A673 (cell line): ENCODE results near the gene AOPEP. TPM values are rescaled to one million over a fixed set of nuclear protein-coding genes. Genes with fewer than 3 reads are reported as not detected.

Experiments used
- BruUV-seq: library from RNA; stranded (reverse); fragments of 400-500 nt; replicated peaks from 2 replicates; lab custom pipeline; 2021; lab: Mats Ljungman, UMichigan
- CTCF ChIA-PET: fragments of 300-600 bp; sonication (Branson Sonifier 250); formaldehyde crosslinking; loops from one replicate; lab custom pipeline; 2022; ENCODE audit warnings: antibody characterized with exemption; lab: Charles Lee
- POLR2A ChIA-PET: fragments of 300-600 bp; sonication (Branson Sonifier 250); formaldehyde crosslinking; loops from one replicate; lab custom pipeline; 2022; ENCODE audit warnings: antibody characterized with exemption; ENCODE audit not compliant: low non-redundant PET; lab: Charles Lee
- DNase-seq: peaks from one replicate; pipeline ENCODE4 v3.0.0-alpha.2; 2015; ENCODE audit warnings: low spot score
- H3K27ac ChIP-seq: fragments of 200-600 bp; sonication (generic); 2 replicates; pipeline ENCODE4 v1.5.1; 2016; ENCODE audit warnings: mixed run types, low read depth, mild to moderate bottlenecking, mixed read lengths, antibody characterized with exemption, low read length; ENCODE audit not compliant: poor library complexity, severe bottlenecking
- H3K27me3 ChIP-seq: fragments of 200-600 bp; sonication (generic); replicated peaks from 2 replicates; pipeline ENCODE4 v1.6.1; 2017; ENCODE audit warnings: mixed run types, low read depth, mild to moderate bottlenecking, mixed read lengths, antibody characterized with exemption, low read length; ENCODE audit not compliant: insufficient read depth, poor library complexity
- H3K36me3 ChIP-seq: fragments of 200-600 bp; sonication (generic); 2 replicates; pipeline ENCODE4 v1.6.1; 2016; ENCODE audit warnings: mixed run types, mild to moderate bottlenecking, mixed read lengths, antibody characterized with exemption, low read length; ENCODE audit not compliant: insufficient read depth, poor library complexity, severe bottlenecking
- H3K4me1 ChIP-seq: fragments of 200-600 bp; sonication (generic); 2 replicates; pipeline ENCODE4 v1.6.1; 2017; ENCODE audit warnings: mixed run types, mild to moderate bottlenecking, mixed read lengths, antibody characterized with exemption, low read length; ENCODE audit not compliant: insufficient read depth, poor library complexity, severe bottlenecking
- H3K4me3 ChIP-seq: fragments of 200-600 bp; sonication (generic); 2 replicates; pipeline ENCODE4 v1.5.1; 2016; ENCODE audit warnings: low read depth, mixed run types, mild to moderate bottlenecking, mixed read lengths, low read length; ENCODE audit not compliant: poor library complexity, severe bottlenecking
- H3K9me3 ChIP-seq: fragments of 200-600 bp; sonication (generic); 2 replicates; pipeline ENCODE4 v1.6.1; 2016; ENCODE audit warnings: mixed run types, low read depth, mild to moderate bottlenecking, mixed read lengths, antibody characterized with exemption, low read length; ENCODE audit not compliant: poor library complexity, severe bottlenecking
- EZH2 ChIP-seq: fragments of 200-600 bp; sonication (generic); IDR thresholded peaks from 2 replicates; pipeline ENCODE4 v1.6.1; 2017; ENCODE audit warnings: borderline replicate concordance, low read depth, mild to moderate bottlenecking, mixed read lengths, antibody characterized with exemption, low read length; ENCODE audit not compliant: poor library complexity, severe bottlenecking
- intact Hi-C: fragments of 100-400 bp; cut with micrococcal nuclease; formaldehyde crosslinking; loops from one replicate; pipeline ENCODE4 v1.10.0; 2022; ENCODE audit not compliant: unreplicated experiment
- total RNA-seq: library from RNA; stranded (reverse); gene quantifications from 2 replicates; pipeline ENCODE4 v1.2.3, GENCODE V29; 2021
- TF ChIP-seq, protein P1 (sequence below): fragments of 300-800, 200-600 bp; sonication (generic); conservative IDR thresholded peaks from 2 replicates; pipeline ENCODE4 v1.5.1; 2017; ENCODE audit warnings: low read depth, mild to moderate bottlenecking, antibody characterized with exemption, low read length, moderate library complexity, mixed read lengths

The AOPEP gene
- total RNA-seq, 1 experiment from 2014 or later = 17.5 TPM

DNA sequence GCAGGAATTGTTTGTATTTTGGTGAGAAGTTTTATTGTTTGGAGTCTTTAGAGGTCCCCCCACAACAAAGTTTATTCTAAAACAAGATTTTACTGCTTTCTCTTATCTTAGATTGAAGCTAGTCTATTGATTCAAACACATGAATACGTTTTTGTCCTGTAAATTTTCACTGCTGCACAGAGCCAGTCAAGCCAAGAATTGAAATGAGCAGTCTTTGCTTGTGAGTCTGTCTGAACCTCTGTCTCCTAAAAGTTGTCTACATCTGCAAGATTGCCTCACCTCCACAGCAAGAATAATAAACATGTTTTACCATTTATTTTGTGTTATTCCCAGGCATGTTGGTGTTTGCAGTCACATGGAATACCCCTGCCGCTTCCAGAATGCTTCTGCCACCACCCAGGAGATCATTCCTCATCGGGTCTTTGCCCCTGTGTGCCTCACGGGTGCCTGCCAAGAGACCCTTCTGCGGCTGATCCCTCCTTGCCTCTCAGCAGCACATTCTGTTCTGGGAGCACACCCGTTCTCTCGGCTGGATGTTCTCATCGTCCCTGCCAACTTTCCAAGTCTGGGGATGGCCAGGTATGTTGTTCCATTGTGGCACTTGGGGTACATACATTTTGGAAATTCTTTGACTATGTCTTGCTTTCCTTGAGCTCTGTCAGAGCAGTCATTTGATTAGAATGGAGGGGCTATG lies 74.1 kb downstream of the AOPEP start:
- Histone ChIP-seq H3K27ac (no peak overlapping the region), H3K4me1 (peaks cover 20% of the 10 kb centered on the region), H3K36me3 (no peaks in the 10 kb centered on the region), H3K9me3 (no peaks in the 10 kb centered on the region), H3K27me3 (no peaks in the 10 kb centered on the region), H3K4me3 (no peak overlapping the region)
- ChIA-PET POLR2A (no interaction called here), CTCF (no interaction called here)
- no TSS peak for BruUV-seq
- intact Hi-C loops = no loop called here
- TF ChIP-seq, protein P1, sequence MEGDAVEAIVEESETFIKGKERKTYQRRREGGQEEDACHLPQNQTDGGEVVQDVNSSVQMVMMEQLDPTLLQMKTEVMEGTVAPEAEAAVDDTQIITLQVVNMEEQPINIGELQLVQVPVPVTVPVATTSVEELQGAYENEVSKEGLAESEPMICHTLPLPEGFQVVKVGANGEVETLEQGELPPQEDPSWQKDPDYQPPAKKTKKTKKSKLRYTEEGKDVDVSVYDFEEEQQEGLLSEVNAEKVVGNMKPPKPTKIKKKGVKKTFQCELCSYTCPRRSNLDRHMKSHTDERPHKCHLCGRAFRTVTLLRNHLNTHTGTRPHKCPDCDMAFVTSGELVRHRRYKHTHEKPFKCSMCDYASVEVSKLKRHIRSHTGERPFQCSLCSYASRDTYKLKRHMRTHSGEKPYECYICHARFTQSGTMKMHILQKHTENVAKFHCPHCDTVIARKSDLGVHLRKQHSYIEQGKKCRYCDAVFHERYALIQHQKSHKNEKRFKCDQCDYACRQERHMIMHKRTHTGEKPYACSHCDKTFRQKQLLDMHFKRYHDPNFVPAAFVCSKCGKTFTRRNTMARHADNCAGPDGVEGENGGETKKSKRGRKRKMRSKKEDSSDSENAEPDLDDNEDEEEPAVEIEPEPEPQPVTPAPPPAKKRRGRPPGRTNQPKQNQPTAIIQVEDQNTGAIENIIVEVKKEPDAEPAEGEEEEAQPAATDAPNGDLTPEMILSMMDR = no peak
- TF ChIP-seq EZH2 = no peak
- DNase-seq = no peak

DNA sequence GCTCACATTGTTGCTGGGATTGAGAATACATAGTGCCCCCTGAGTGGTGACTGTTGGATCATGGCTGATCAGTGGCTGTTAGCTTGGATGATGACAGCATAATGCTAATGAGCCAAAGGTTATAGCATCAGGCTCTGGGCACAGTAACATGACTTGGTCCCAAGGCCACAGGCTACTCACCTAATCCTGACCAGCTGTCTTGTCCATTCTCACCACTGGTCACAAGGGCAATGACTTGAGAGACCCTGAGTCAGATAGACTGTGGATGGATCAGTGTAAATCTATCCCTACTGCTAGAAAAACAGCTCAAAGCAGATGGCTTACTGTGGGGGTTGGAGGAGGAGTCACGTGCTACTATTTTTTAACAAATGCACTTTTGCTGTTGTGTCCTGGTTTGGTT lies 74.7 kb downstream of the AOPEP start:
- BruUV-seq = no TSS peak
- CTCF ChIA-PET = no interaction called here
- intact Hi-C loops = no loop called here
- no peak for DNase-seq
- no peaks in the 10 kb centered on the region for H3K27me3 ChIP-seq
- TF ChIP-seq EZH2 = no peak
- TF ChIP-seq, protein P1 = no peak
- peaks cover 26% of the 10 kb centered on the region for H3K4me1 ChIP-seq
- no peak overlapping the region for H3K4me3 ChIP-seq
- H3K27ac ChIP-seq = no peak overlapping the region
- no peaks in the 10 kb centered on the region for H3K36me3 ChIP-seq
- POLR2A ChIA-PET = no interaction called here
- no peaks in the 10 kb centered on the region for H3K9me3 ChIP-seq

DNA sequence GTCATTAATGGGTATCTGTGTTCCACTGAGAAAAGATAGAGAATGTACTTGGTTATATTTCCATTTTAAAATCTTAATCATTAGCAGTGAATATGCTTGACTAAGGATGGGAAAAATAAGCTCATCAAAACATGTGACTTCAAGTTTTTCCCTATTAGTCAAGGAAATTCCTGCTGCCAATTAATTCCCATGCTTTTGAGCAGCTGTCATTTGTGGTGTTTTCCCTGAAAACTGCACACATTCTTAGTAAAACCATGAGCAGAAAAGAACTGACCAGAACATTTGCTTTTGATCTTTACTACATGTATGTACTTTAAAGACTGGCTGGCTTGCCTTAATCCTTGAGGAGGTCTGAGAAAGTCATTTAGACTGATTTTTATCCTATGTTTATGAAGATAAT lies 75.2 kb downstream of the AOPEP start:
- Histone ChIP-seq H3K9me3 (no peaks in the 10 kb centered on the region), H3K27me3 (no peaks in the 10 kb centered on the region), H3K4me3 (no peak overlapping the region), H3K27ac (no peak overlapping the region), H3K4me1 (peaks cover 31% of the 10 kb centered on the region), H3K36me3 (no peaks in the 10 kb centered on the region)
- intact Hi-C loops = no loop called here
- POLR2A ChIA-PET = no interaction called here
- no peak for DNase-seq
- CTCF ChIA-PET = no interaction called here
- no peak for TF ChIP-seq EZH2
- TF ChIP-seq, protein P1 = no peak
- no TSS peak for BruUV-seq
